ENCODE measurements around the gene GPER1. TPM values are rescaled to one million over a fixed set of nuclear protein-coding genes. Genes with fewer than 3 reads are reported as not detected.
"Not testable (repeated sequence)": the region's sequence is repeated elsewhere in the genome, so short reads cannot be mapped to it uniquely, and the experiment has no call there.

Gene GPER1
- total and polyA plus RNA-seq, 2 donors = 1.9 to 12.7 TPM

GRCh38 chr7:1068013-1068412, 19.9 kb upstream of the GPER1 start:
- Histone ChIP-seq H3K4me3 (ENCODE audit: low read depth, low read length) (no peak overlapping the region), H3K4me1 (ENCODE audit: insufficient read depth) (no peaks in the 10 kb centered on the region), H3K36me3 (ENCODE audit: insufficient read depth) (no peaks in the 10 kb centered on the region), H3K27ac (ENCODE audit: low read depth) (no peak overlapping the region)
- DNase-seq (ENCODE audit: extremely low spot score) = no peak
- WGBS = 88% methylated on average over 14 of the region's 14 CpGs

GRCh38 chr7:1068619-1069018, 19.3 kb upstream of the GPER1 start:
- Histone ChIP-seq H3K4me3 (ENCODE audit: low read depth, low read length) (no peak overlapping the region), H3K27ac (ENCODE audit: low read depth) (no peak overlapping the region), H3K4me1 (ENCODE audit: insufficient read depth) (no peaks in the 10 kb centered on the region), H3K36me3 (ENCODE audit: insufficient read depth) (no peaks in the 10 kb centered on the region)
- 83% methylated on average over 11 of the region's 11 CpGs for WGBS
- DNase-seq (ENCODE audit: extremely low spot score) = no peak

GRCh38 chr7:1070544-1071011, 17.3 kb upstream of the GPER1 start:
- Histone ChIP-seq H3K27ac (ENCODE audit: low read depth) (no peak overlapping the region), H3K4me3 (ENCODE audit: low read depth, low read length) (no peak overlapping the region), H3K4me1 (ENCODE audit: insufficient read depth) (no peaks in the 10 kb centered on the region), H3K36me3 (ENCODE audit: insufficient read depth) (no peaks in the 10 kb centered on the region)
- DNase-seq (ENCODE audit: extremely low spot score) = no peak
- 94% methylated on average over 42 of the region's 42 CpGs for WGBS

DNA sequence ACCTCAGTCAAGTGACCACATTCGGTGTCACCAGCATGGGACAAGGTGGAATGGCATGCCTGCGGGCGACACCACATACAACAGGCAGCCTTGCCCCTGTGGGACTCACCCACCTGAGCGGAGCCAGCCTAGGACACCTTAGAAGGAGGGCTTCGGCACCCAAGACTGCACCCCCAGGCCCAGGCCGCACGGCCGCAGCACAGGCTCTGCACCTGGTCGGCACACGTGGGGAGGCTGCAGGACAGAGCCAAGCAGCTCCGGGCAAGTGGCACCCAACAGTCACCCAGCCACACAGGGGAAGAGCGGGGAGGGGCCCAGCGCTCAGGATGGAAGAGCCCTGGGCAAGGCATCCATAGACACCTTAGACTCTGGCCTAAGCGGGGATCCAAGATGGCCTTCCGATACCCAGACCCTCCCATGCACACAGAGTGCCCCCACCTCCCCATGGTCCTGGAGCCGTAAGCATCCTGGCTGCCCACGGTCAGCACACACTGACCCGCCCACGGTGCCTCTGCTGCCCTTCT, 16.1 kb upstream of the GPER1 start:
- Histone ChIP-seq H3K4me3 (ENCODE audit: low read depth, low read length) (no peak overlapping the region), H3K36me3 (ENCODE audit: insufficient read depth) (no peaks in the 10 kb centered on the region), H3K4me1 (ENCODE audit: insufficient read depth) (no peaks in the 10 kb centered on the region), H3K27ac (ENCODE audit: low read depth) (no peak overlapping the region)
- WGBS = 95% methylated on average over 19 of the region's 19 CpGs
- DNase-seq (ENCODE audit: extremely low spot score) = no peak

GRCh38 chr7:1073142-1073977, 14.6 kb upstream of the GPER1 start:
- no peak overlapping the region for H3K27ac ChIP-seq (ENCODE audit: low read depth)
- no peaks in the 10 kb centered on the region for H3K4me1 ChIP-seq (ENCODE audit: insufficient read depth)
- no peaks in the 10 kb centered on the region for H3K36me3 ChIP-seq (ENCODE audit: insufficient read depth)
- WGBS = 73% methylated on average over 61 of the region's 61 CpGs
- H3K4me3 ChIP-seq (ENCODE audit: low read depth, low read length) = no peak overlapping the region
- no peak for DNase-seq (ENCODE audit: extremely low spot score)

- H3K27ac ChIP-seq (ENCODE audit: low read depth); H3K4me1 ChIP-seq (ENCODE audit: insufficient read depth); H3K36me3 ChIP-seq (ENCODE audit: insufficient read depth); H3K4me3 ChIP-seq (ENCODE audit: low read depth, low read length); DNase-seq (ENCODE audit: extremely low spot score): not testable (repeated sequence)
- WGBS = 93% methylated on average over 43 of the region's 43 CpGs
Observed at GRCh38 chr7:1074018-1074417, 13.9 kb upstream of the GPER1 start.

DNA sequence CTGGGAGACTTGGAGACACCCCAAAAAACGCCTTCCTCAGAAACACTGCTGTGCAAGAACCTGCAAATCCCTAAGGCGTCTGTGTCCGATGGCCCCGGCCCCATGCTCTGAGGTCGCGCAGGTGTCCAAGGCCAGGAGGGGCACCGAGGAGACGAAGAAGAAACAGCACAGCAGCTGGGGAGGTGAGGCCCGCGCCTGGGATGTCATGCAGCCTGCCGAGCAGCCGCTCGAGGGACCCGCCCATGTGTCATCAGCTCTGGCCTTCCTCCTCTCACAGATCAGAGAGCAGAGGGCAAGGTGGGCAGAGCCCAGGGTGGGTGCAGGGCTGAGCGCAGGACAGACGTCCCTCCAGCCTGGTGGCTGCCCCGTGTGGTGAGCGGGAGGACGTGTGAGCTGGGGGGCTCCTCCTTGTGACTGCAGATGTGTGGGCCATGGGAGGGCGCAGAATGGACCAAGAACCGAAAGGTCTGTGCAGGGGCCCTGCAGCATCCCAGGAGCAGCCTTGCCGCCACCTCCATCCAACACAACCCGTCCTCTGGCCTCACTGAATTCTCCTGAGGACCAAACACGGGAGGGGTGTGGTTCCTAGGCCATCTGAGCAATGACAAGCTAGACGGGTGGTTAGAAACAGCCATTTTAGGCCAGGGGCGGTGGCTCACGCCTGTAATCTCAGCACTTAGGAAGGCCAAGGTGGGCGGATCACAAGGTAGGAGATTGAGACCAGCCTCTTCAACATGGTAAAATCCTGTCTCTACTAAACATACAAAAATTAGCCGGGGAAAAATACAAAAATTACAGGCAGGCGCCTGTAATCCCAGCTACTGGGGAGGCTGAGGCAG, 13.1 kb upstream of the GPER1 start:
- WGBS = 86% methylated on average over 30 of the region's 30 CpGs
- Histone ChIP-seq H3K36me3 (ENCODE audit: insufficient read depth) (no peaks in the 10 kb centered on the region), H3K4me1 (ENCODE audit: insufficient read depth) (no peaks in the 10 kb centered on the region), H3K27ac (ENCODE audit: low read depth) (no peak overlapping the region), H3K4me3 (ENCODE audit: low read depth, low read length) (no peak overlapping the region)
- no peak for DNase-seq (ENCODE audit: extremely low spot score)

GRCh38 chr7:1076184-1077072, 11.5 kb upstream of the GPER1 start:
- no peak for DNase-seq (ENCODE audit: extremely low spot score)
- Histone ChIP-seq H3K4me3 (ENCODE audit: low read depth, low read length) (no peak overlapping the region), H3K27ac (ENCODE audit: low read depth) (no peak overlapping the region), H3K4me1 (ENCODE audit: insufficient read depth) (no peaks in the 10 kb centered on the region), H3K36me3 (ENCODE audit: insufficient read depth) (no peaks in the 10 kb centered on the region)
- 78% methylated on average over 27 of the region's 27 CpGs for WGBS

- no peak for DNase-seq (ENCODE audit: extremely low spot score)
- Histone ChIP-seq H3K27ac (ENCODE audit: low read depth) (no peak overlapping the region), H3K36me3 (ENCODE audit: insufficient read depth) (no peaks in the 10 kb centered on the region), H3K4me3 (ENCODE audit: low read depth, low read length) (no peak overlapping the region), H3K4me1 (ENCODE audit: insufficient read depth) (no peaks in the 10 kb centered on the region)
- 90% methylated on average over 11 of the region's 11 CpGs for WGBS
Observed at GRCh38 chr7:1078519-1078918, 9.4 kb upstream of the GPER1 start.

GRCh38 chr7:1078985-1079384, 8.9 kb upstream of the GPER1 start:
- Histone ChIP-seq H3K4me3 (ENCODE audit: low read depth, low read length) (no peak overlapping the region), H3K36me3 (ENCODE audit: insufficient read depth) (no peaks in the 10 kb centered on the region), H3K27ac (ENCODE audit: low read depth) (no peak overlapping the region), H3K4me1 (ENCODE audit: insufficient read depth) (no peaks in the 10 kb centered on the region)
- 92% methylated on average over 15 of the region's 15 CpGs for WGBS
- DNase-seq (ENCODE audit: extremely low spot score) = no peak

GRCh38 chr7:1079546-1079945, 8.4 kb upstream of the GPER1 start:
- Histone ChIP-seq H3K4me1 (ENCODE audit: insufficient read depth) (no peaks in the 10 kb centered on the region), H3K4me3 (ENCODE audit: low read depth, low read length) (no peak overlapping the region), H3K27ac (ENCODE audit: low read depth) (no peak overlapping the region), H3K36me3 (ENCODE audit: insufficient read depth) (no peaks in the 10 kb centered on the region)
- 86% methylated on average over 12 of the region's 12 CpGs for WGBS
- DNase-seq (ENCODE audit: extremely low spot score) = no peak

GRCh38 chr7:1080252-1080920, 7.5 kb upstream of the GPER1 start:
- WGBS = 87% methylated on average over 38 of the region's 38 CpGs
- H3K4me1 ChIP-seq (ENCODE audit: insufficient read depth) = no peaks in the 10 kb centered on the region
- no peaks in the 10 kb centered on the region for H3K36me3 ChIP-seq (ENCODE audit: insufficient read depth)
- H3K4me3 ChIP-seq (ENCODE audit: low read depth, low read length) = no peak overlapping the region
- no peak for DNase-seq (ENCODE audit: extremely low spot score)
- no peak overlapping the region for H3K27ac ChIP-seq (ENCODE audit: low read depth)

DNA sequence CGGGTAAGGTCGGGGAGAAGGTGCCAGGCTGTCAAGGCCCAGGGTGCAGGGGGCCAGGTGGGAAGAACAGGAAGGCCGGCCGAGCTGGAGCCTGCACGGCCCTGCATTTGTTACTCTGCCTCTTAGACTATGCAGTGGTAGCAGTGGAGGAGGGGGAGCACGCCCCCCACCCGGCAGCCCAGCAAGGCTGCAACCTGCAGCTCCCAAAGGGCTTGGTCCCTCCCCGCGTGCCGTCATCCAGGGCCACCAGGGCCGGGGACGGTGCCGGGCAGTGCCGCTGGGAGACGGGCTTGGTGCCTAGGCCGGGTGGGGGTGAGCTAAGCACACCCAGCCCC, 7.0 kb upstream of the GPER1 start:
- 93% methylated on average over 16 of the region's 16 CpGs for WGBS
- DNase-seq (ENCODE audit: extremely low spot score) = no peak
- H3K27ac ChIP-seq (ENCODE audit: low read depth) = no peak overlapping the region

More for the DNA sequence above, 7.0 kb upstream of the GPER1 start:
- no peaks in the 10 kb centered on the region for H3K36me3 ChIP-seq (ENCODE audit: insufficient read depth)
- H3K4me1 ChIP-seq (ENCODE audit: insufficient read depth) = no peaks in the 10 kb centered on the region
- no peak overlapping the region for H3K4me3 ChIP-seq (ENCODE audit: low read depth, low read length)

Data from urinary bladder (tissue), 4 donors.